Activated T-helper 1 cell treated with anti-CD3 and anti-CD28 coated beads, Interleukin-12 subunit alpha, Interleukin-12 subunit beta, Interleukin-2, Interleukin-4 antibody, amounts not matched to agents 30 ng/mL and 10 ng/mL and 1 ng/mL, durations not matched to agents 14 hours and 24 hours and 36 hours (primary cell): ENCODE data around the gene SAFB. TPM values are rescaled to one million over a fixed set of nuclear protein-coding genes. Genes with fewer than 3 reads are reported as not detected.

ENCODE experiments used
- DNase-seq: peaks from one replicate; pipeline ENCODE4 v3.0.0; 2021; ENCODE audit warnings: low spot score
- H3K27ac Mint-ChIP-seq: one replicate; pipeline ENCODE4 v1.8.0; 2021; ENCODE audit warnings: mild to moderate bottlenecking, mixed read lengths
- H3K27me3 Mint-ChIP-seq: one replicate; pipeline ENCODE4 v1.8.0; 2022; ENCODE audit warnings: mild to moderate bottlenecking, moderate library complexity, mixed read lengths; ENCODE audit not compliant: insufficient read depth
- H3K36me3 Mint-ChIP-seq: one replicate; pipeline ENCODE4 v1.8.0; 2021; ENCODE audit warnings: low read depth, mixed read lengths
- H3K4me1 Mint-ChIP-seq: one replicate; pipeline ENCODE4 v1.8.0; 2021; ENCODE audit warnings: low read depth, mixed read lengths
- H3K4me3 Mint-ChIP-seq: one replicate; pipeline ENCODE4 v1.8.0; 2021; ENCODE audit warnings: mild to moderate bottlenecking, moderate library complexity, mixed read lengths
- H3K9me3 Mint-ChIP-seq: one replicate; pipeline ENCODE4 v1.8.0; 2021; ENCODE audit warnings: mixed read lengths
- intact Hi-C: fragments of 100-400 bp; cut with micrococcal nuclease; formaldehyde crosslinking; loops from one replicate; pipeline ENCODE4 v1.15.1; 2024
- total RNA-seq: library from RNA; stranded (reverse); gene quantifications from 2 replicates; pipeline ENCODE4 v1.2.3, GENCODE V29; 2022

SAFB gene
- total RNA-seq, 1 donor from 2014 or later, result 143 TPM

GRCh38 chr19:5678071-5678718, 55.3 kb downstream of the SAFB start:
- H3K36me3 Mint-ChIP-seq, result peaks cover 10% of the 10 kb centered on the region
- no peak for DNase-seq
- H3K27ac Mint-ChIP-seq, result no peak overlapping the region
- no peaks in the 10 kb centered on the region for H3K9me3 Mint-ChIP-seq
- peaks cover 19% of the 10 kb centered on the region for H3K4me1 Mint-ChIP-seq
- H3K4me3 Mint-ChIP-seq, result no peak overlapping the region
- peaks cover 3% of the 10 kb centered on the region for H3K27me3 Mint-ChIP-seq
- intact Hi-C loops, result no loop called here

GRCh38 chr19:5679289-5680083, 56.6 kb downstream of the SAFB start:
- Mint-ChIP-seq H3K36me3 (peaks cover 1% of the 10 kb centered on the region), H3K4me3 (peak overlapping the region; percentile 99), H3K27me3 (peaks cover 3% of the 10 kb centered on the region), H3K4me1 (peaks cover 19% of the 10 kb centered on the region), H3K27ac (peak overlapping the region; percentile 94), H3K9me3 (no peaks in the 10 kb centered on the region)
- intact Hi-C loops, result loop anchor here (1.0 to 2.0 kb wide), 7 partner anchors 11 to 955 kb away; partner anchors contain the start of genes CATSPERD, DUS3L, LONP1 and RANBP3
- no peak for DNase-seq

DNA sequence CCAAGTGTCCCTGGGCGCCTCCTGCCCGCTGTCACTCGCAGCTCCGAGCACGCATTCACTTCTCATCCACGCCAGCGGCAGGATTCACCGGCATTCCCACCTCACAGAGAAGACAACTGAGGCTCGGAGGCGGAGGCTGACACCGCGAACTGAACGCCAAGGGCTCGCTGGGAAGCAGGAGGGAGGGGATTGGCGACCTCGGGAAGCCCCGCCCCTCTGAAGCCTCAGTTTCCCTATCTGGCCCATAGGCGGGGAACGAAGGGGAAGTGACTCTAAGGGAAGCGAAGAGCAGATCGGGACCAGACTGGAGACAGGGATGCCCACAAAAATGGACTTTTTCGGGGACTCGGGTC, 57.2 kb downstream of the SAFB start:
- Mint-ChIP-seq H3K4me1 (peaks cover 19% of the 10 kb centered on the region), H3K36me3 (peaks cover 1% of the 10 kb centered on the region), H3K9me3 (no peaks in the 10 kb centered on the region), H3K4me3 (peak overlapping the region; percentile 99), H3K27me3 (peaks cover 3% of the 10 kb centered on the region), H3K27ac (peak overlapping the region; percentile 94)
- no peak for DNase-seq
- intact Hi-C loops, result loop anchor here (1.0 to 2.0 kb wide), 7 partner anchors 10 to 955 kb away; partner anchors contain the start of genes CATSPERD, DUS3L, LONP1 and RANBP3

GRCh38 chr19:5680437-5681368, 57.8 kb downstream of the SAFB start, which contains the start of the genes HSD11B1L and MICOS13:
Gene HSD11B1L (plus strand): TSS chr19:5681027. CDS start chr19:5684833, 3,806 bp downstream.
Gene MICOS13 (minus strand): TSS chr19:5680516. CDS start chr19:5680486, 30 bp downstream.
- DNase-seq, result peak; percentile 97
- Mint-ChIP-seq H3K27ac (peak within 1 kb of the TSS; percentile 94), H3K36me3 (peaks cover 1% of the 10 kb centered on the region), H3K27me3 (peaks cover 3% of the 10 kb centered on the region), H3K4me3 (peak within 1 kb of the TSS; percentile 99), H3K9me3 (no peaks in the 10 kb centered on the region), H3K4me1 (peaks cover 19% of the 10 kb centered on the region)
- intact Hi-C loops, result loop anchor here (1.0 to 2.0 kb wide), 7 partner anchors 10 to 956 kb away; partner anchors contain the start of genes CATSPERD, DUS3L, LONP1 and RANBP3

DNA sequence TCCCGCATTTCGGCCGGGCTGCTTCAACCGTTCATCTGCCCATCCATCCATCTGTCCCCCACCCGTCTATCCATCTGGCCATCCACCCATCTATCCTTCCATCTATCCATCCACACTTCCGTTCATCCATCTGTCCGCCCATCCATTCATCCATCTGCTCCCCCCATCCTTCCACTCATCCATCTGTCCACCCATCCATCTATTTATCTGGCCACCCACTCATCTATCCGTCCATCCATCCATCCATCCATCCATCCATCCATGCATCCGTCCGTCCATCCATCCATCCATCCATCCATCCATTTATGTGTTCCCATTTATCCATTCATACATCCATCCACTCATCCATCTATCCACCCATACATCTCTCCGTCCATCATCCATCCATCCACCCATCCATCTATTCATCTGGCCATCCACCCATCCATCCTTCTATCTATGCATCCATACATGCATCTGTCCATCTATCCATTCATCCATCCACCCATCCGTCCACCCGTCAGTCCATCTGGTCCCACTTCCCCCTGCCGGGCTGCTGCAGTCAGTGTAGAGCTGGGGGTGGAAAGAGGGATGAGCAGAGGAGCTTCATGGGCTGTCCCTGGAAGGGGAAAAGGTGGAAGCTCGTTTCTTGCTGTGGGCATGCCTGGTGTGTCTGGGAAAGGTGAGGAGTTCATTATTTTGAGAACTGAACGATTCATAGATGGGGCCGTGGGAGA, 58.7 kb downstream of the SAFB start:
- Mint-ChIP-seq H3K9me3 (no peaks in the 10 kb centered on the region), H3K36me3 (no peaks in the 10 kb centered on the region), H3K27me3 (peaks cover 3% of the 10 kb centered on the region), H3K27ac (peak overlapping the region; percentile 89), H3K4me1 (peaks cover 19% of the 10 kb centered on the region), H3K4me3 (peak overlapping the region; percentile 75)
- no peak for DNase-seq
- intact Hi-C loops, result loop anchor here (2.0 kb wide), 2 partner anchors 297 to 957 kb away; partner anchors contain the start of gene RANBP3

- intact Hi-C loops, result no loop called here
Observed at GRCh38 chr19:5682107-5682482, 59.2 kb downstream of the SAFB start.

GRCh38 chr19:5683177-5683886, 60.4 kb downstream of the SAFB start:
- no peak for DNase-seq
- Mint-ChIP-seq H3K4me1 (peaks cover 19% of the 10 kb centered on the region), H3K9me3 (no peaks in the 10 kb centered on the region), H3K27me3 (peaks cover 3% of the 10 kb centered on the region), H3K36me3 (no peaks in the 10 kb centered on the region), H3K4me3 (no peak overlapping the region), H3K27ac (peak overlapping the region; percentile 59)
- intact Hi-C loops, result no loop called here

More at GRCh38 chr19:5682107-5682482, 59.2 kb downstream of the SAFB start:
- DNase-seq, result no peak
- Mint-ChIP-seq H3K4me3 (peak overlapping the region; percentile 75), H3K27me3 (peaks cover 3% of the 10 kb centered on the region), H3K4me1 (peaks cover 19% of the 10 kb centered on the region), H3K27ac (peak overlapping the region; percentile 24), H3K9me3 (no peaks in the 10 kb centered on the region), H3K36me3 (no peaks in the 10 kb centered on the region)

GRCh38 chr19:5684694-5685430, 62.0 kb downstream of the SAFB start:
- H3K27ac Mint-ChIP-seq, result no peak overlapping the region
- no peaks in the 10 kb centered on the region for H3K9me3 Mint-ChIP-seq
- intact Hi-C loops, result no loop called here
- no peaks in the 10 kb centered on the region for H3K36me3 Mint-ChIP-seq
- DNase-seq, result no peak
- H3K4me3 Mint-ChIP-seq, result no peak overlapping the region
- H3K4me1 Mint-ChIP-seq, result peaks cover 15% of the 10 kb centered on the region
- H3K27me3 Mint-ChIP-seq, result peaks cover 3% of the 10 kb centered on the region

DNA sequence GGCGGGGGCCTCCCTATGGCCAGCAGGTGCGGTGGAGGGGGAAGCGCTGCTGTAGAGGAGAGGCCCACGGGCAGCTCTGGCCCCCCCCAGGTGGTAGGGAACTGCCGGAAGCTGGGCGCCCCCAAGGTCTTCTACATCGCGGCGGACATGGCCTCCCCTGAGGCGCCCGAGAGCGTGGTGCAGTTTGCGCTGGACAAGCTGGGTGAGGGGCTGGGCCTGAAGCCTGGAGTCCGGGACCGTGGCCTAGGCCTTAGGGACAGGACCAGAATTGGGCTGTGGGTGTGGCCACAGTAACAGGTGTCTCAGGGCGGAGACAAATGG, 63.4 kb downstream of the SAFB start:
- no peak for DNase-seq
- Mint-ChIP-seq H3K9me3 (no peaks in the 10 kb centered on the region), H3K36me3 (peaks cover 12% of the 10 kb centered on the region), H3K27me3 (peaks cover 3% of the 10 kb centered on the region), H3K4me1 (peaks cover 11% of the 10 kb centered on the region), H3K27ac (peak overlapping the region; percentile 89), H3K4me3 (peak overlapping the region; percentile 82)
- intact Hi-C loops, result loop anchor here (2.0 kb wide), 1 partner anchor 687 kb away; the partner anchor contains the start of gene ALKBH7

DNA sequence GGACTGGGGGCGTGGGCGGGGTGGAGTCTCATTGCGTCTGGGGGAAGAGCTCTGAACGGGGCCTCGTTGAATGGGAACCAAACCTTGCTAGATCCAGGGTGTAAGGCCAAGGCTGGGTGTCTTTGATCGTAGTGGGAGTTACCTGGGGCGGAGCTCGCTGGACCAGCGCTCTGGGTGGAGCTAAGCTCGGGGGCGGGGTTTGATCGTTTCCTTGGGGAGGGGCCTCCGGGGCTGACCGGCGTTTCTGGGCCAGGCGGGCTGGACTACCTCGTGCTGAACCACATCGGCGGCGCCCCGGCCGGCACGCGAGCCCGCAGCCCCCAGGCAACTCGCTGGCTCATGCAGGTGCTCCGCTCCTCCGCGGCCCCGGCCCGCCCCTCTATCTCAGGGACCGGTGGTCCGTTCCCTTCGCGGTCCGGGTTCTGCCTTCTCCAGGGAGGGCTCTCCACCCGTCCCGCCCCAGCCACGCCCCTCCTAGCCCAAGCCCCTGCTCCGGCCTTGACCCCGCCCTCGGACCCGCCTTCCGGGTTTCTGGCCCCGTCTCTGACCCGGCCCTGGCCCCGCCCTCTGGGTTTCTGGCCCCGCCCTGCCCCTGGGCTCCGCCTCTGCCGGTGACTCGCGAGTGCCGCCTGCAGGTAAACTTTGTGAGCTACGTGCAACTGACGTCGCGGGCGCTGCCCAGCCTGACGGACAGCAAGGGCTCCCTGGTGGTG, 63.9 kb downstream of the SAFB start:
- peak; percentile 98 for DNase-seq
- Mint-ChIP-seq H3K4me1 (peaks cover 6% of the 10 kb centered on the region), H3K36me3 (peaks cover 12% of the 10 kb centered on the region), H3K27me3 (peaks cover 3% of the 10 kb centered on the region), H3K9me3 (no peaks in the 10 kb centered on the region), H3K27ac (peak overlapping the region; percentile 89), H3K4me3 (peak overlapping the region; percentile 82)
- intact Hi-C loops, result loop anchor here (1.0 to 2.0 kb wide), 2 partner anchors 217 to 686 kb away; partner anchors contain the start of genes ALKBH7 and VMAC
